WTC11 (cell line): ENCODE results near the gene NEK8.
"Not testable (repeated sequence)": the region's sequence is repeated elsewhere in the genome, so short reads cannot be mapped to it uniquely, and the experiment has no call there.

Experiments used
- ATF3 ChIP-seq: sonication (generic); formaldehyde crosslinking; conservative IDR thresholded peaks from 2 replicates; pipeline ENCODE4 v1.8.1; 2022; ENCODE audit warnings: mild to moderate bottlenecking, missing genetic modification reagents
- NFATC4 ChIP-seq: fragments of 250-450 bp; sonication (Bioruptor Pico); IDR thresholded peaks from 2 replicates; pipeline ENCODE4 v1.9.0; 2021; ENCODE audit warnings: mild to moderate bottlenecking
- SP1 ChIP-seq: sonication (generic); formaldehyde crosslinking; conservative IDR thresholded peaks from 2 replicates; pipeline ENCODE4 v1.8.1; 2022; ENCODE audit warnings: missing genetic modification reagents

- TF ChIP-seq ATF3; NFATC4 (CRISPR knock-in tag); SP1 (CRISPR knock-in tag): not testable (repeated sequence)
Observed at GRCh38 chr17:28735913-28736769, 7.6 kb downstream of the NEK8 start.
